ENCODE results near the gene CBR4. TPM values are rescaled to one million over a fixed set of nuclear protein-coding genes. Genes with fewer than 3 reads are reported as not detected.

Gene CBR4
- total and polyA plus RNA-seq, 8 donors = 17.6 to 34.9 (median 31.5) TPM

GRCh38 chr4:169052594-169052945 lies 42.5 kb upstream of the CBR4 start:
- no peaks in the 10 kb centered on the region for H3K27me3 ChIP-seq
- H3K9me3 ChIP-seq = no peaks in the 10 kb centered on the region
- no peak overlapping the region for H3K4me3 ChIP-seq
- TF ChIP-seq, protein P1, sequence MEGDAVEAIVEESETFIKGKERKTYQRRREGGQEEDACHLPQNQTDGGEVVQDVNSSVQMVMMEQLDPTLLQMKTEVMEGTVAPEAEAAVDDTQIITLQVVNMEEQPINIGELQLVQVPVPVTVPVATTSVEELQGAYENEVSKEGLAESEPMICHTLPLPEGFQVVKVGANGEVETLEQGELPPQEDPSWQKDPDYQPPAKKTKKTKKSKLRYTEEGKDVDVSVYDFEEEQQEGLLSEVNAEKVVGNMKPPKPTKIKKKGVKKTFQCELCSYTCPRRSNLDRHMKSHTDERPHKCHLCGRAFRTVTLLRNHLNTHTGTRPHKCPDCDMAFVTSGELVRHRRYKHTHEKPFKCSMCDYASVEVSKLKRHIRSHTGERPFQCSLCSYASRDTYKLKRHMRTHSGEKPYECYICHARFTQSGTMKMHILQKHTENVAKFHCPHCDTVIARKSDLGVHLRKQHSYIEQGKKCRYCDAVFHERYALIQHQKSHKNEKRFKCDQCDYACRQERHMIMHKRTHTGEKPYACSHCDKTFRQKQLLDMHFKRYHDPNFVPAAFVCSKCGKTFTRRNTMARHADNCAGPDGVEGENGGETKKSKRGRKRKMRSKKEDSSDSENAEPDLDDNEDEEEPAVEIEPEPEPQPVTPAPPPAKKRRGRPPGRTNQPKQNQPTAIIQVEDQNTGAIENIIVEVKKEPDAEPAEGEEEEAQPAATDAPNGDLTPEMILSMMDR (IDR thresholded peaks at IDR 0.05) = no peak
- ATAC-seq (no peak), DNase-seq (no peak)
- intact Hi-C loops (cut with DNase I) = no loop called here
- H3K36me3 ChIP-seq = no peaks in the 10 kb centered on the region
- no peak overlapping the region for H3K27ac ChIP-seq
- peaks cover 0 to 5% of the 10 kb centered on the region in 2 donors for H3K4me1 ChIP-seq

GRCh38 chr4:169051761-169052593 lies 41.9 kb upstream of the CBR4 start:
- ATAC-seq = peak; percentile 76

DNA sequence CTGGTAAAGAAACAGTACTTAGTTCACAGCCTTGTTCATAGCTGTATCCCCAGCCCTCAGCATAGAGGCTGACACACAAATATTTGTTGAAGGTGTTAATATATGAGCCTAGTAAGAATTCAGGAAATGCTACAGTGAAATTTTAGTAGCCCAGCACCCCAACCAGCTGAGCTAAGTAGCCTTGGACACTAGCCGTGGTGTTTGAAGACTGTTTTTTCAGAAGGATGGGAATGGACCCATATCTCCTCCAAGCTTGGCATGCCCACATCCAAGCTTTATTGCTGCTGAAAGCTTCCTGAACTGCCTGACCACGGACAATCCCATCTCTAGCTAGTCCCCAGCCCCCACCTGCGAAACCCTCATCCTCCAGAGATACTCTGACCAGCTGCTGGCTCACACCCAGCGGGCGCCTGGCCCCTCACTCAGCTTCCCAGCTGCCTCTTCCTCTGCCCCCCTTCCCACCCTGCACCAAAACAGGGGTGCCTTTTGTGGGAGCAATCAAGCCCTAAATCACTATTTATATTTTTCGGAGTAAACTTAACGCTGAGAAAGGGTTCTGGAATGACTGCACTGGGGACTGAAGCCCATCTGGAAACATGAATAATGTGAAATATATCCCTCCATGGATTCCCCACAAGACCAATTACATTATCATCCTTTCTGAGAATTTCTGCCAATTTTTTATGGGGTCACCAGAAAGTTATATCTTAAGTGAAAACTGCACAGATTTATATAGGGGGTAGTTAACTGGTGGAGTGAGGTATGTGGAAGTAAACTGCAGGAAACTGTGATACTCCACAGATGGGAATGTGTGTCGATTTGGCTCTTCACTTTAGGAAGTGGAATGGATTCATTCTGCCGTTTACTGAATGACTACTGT lies 41.1 kb upstream of the CBR4 start:
- no peak overlapping the region for H3K4me3 ChIP-seq
- ATAC-seq = no peak
- no peaks in the 10 kb centered on the region for H3K27me3 ChIP-seq
- no peak for DNase-seq
- no peaks in the 10 kb centered on the region for H3K9me3 ChIP-seq
- H3K27ac ChIP-seq = peak overlapping the region in 1 of 2 donors; percentile 25
- intact Hi-C loops (cut with DNase I) = no loop called here
- no peaks in the 10 kb centered on the region for H3K36me3 ChIP-seq
- peaks cover 0 to 5% of the 10 kb centered on the region in 2 donors for H3K4me1 ChIP-seq
- TF ChIP-seq, protein P1 (IDR thresholded peaks at IDR 0.05) = no peak

More at GRCh38 chr4:169051761-169052593, 41.9 kb upstream of the CBR4 start:
- no peak for DNase-seq
- H3K27ac ChIP-seq = no peak overlapping the region
- peaks cover 0 to 5% of the 10 kb centered on the region in 2 donors for H3K4me1 ChIP-seq
- no peaks in the 10 kb centered on the region for H3K9me3 ChIP-seq
- H3K36me3 ChIP-seq = no peaks in the 10 kb centered on the region
- TF ChIP-seq, protein P1 (IDR thresholded peaks at IDR 0.05) = no peak
- H3K27me3 ChIP-seq = no peaks in the 10 kb centered on the region
- intact Hi-C loops (cut with DNase I) = no loop called here
- H3K4me3 ChIP-seq = no peak overlapping the region

DNA sequence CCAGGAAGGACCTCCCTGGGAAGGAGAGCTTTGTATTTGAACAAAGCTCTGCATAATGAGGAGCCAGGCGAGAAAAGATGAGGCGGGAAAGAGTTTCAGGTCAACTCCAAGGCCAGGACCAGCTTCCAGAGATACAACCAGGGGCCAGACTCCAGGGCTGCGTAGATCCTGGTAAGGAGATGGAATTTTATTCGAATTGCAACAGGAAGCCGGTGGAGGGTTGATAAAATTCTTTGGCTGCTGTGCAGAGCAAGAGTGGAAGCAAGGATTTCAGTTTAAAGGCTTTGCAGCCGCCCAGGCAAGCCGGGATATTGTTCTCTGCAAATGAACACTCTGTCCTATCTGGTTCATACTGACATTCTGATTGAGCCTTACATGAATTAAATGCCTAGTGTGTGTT lies 40.2 kb upstream of the CBR4 start:
- H3K27ac ChIP-seq = no peak overlapping the region
- H3K27me3 ChIP-seq = no peaks in the 10 kb centered on the region
- TF ChIP-seq, protein P1 (IDR thresholded peaks at IDR 0.05) = no peak
- intact Hi-C loops (cut with DNase I) = no loop called here
- no peak for DNase-seq
- H3K4me3 ChIP-seq = no peak overlapping the region
- no peaks in the 10 kb centered on the region for H3K9me3 ChIP-seq
- peaks cover 0 to 5% of the 10 kb centered on the region in 2 donors for H3K4me1 ChIP-seq
- no peaks in the 10 kb centered on the region for H3K36me3 ChIP-seq
- no peak for ATAC-seq

DNA sequence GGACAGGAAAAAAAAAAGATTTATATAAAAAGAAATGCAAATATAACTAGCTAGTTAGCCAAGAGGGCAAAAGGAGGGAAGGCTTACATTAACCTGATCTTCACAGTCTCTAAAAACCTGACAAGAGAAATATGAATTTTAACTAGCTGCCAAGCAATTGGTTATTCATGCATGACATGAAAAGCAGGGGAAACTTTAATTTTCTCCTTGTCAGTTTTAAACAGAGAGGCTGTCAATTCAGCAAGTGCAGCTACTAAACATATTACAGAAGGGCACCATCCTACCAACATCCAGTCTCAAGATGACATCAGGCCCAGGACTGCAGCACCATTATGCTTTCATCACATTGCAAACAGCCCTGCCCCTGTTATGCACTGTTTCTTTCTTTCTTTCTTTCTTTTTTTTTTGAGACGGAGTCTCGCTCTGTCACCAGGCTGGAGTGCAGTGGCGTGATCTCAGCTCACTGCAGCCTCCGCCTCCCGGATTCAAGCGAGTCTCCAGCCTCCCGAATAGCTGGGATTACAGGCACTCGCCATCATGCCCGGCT lies 38.9 kb upstream of the CBR4 start:
- DNase-seq (no peak), ATAC-seq (no peak)

More for the DNA sequence above, 38.9 kb upstream of the CBR4 start:
- TF ChIP-seq, protein P1 (IDR thresholded peaks at IDR 0.05) = no peak
- no peaks in the 10 kb centered on the region for H3K36me3 ChIP-seq
- intact Hi-C loops (cut with DNase I) = no loop called here
- no peak overlapping the region for H3K4me3 ChIP-seq
- H3K27ac ChIP-seq = no peak overlapping the region
- no peaks in the 10 kb centered on the region for H3K27me3 ChIP-seq
- H3K4me1 ChIP-seq = peaks cover 0 to 5% of the 10 kb centered on the region in 2 donors
- H3K9me3 ChIP-seq = no peaks in the 10 kb centered on the region
